Kidney (tissue), 14 donors: ENCODE data around the gene RABGGTA. TPM values are rescaled to one million over a fixed set of nuclear protein-coding genes. Genes with fewer than 3 reads are reported as not detected.
A peak's percentile ranks its signal among the peaks of the same experiment; 100 is the strongest.

Source experiments
- DNase-seq, 5 donors: peaks; one replicate each; pipeline ENCODE4 v3.0.0-alpha.2; 2013 to 2020
- FAIRE-seq: peaks from 2 replicates; lab custom pipeline; 2012; peaks lifted over from hg19 to GRCh38; lab: Jason Lieb, UNC
- H3K27ac ChIP-seq, 2 donors: one replicate each; pipeline ENCODE4 v1.7.0; 2013; ENCODE audit warnings: low read depth in 2 of 2, low read length in 2 of 2, inconsistent platforms in 1 of 2
- H3K27me3 ChIP-seq: one replicate; pipeline ENCODE4 v1.7.1; 2013; ENCODE audit warnings: low read length, inconsistent platforms; ENCODE audit not compliant: control insufficient read depth, insufficient read depth
- H3K36me3 ChIP-seq, 3 donors: one replicate each; pipeline versions ENCODE4 v1.7.0 to v1.7.1; 2013; ENCODE audit warnings: low read length in 3 of 3, control low read depth in 1 of 3, inconsistent platforms in 1 of 3; ENCODE audit not compliant: insufficient read depth in 3 of 3, control insufficient read depth in 2 of 3
- H3K4me1 ChIP-seq, 3 donors: one replicate each; pipeline versions ENCODE4 v1.7.0 to v1.7.1; 2013; ENCODE audit warnings: low read length in 3 of 3, inconsistent platforms in 1 of 3, low read depth in 1 of 3; ENCODE audit not compliant: control insufficient read depth in 2 of 3, insufficient read depth in 2 of 3
- H3K4me3 ChIP-seq, 3 donors: one replicate each; pipeline versions ENCODE4 v1.7.0 to v1.8.1; 2013; ENCODE audit warnings: low read length in 3 of 3, control low read depth in 1 of 3, inconsistent platforms in 1 of 3
- H3K9ac ChIP-seq, 3 donors: one replicate each; pipeline versions ENCODE4 v1.7.0 to v1.7.1; 2013; ENCODE audit warnings: low read length in 3 of 3, control low read depth in 1 of 3, inconsistent platforms in 1 of 3
- H3K9me3 ChIP-seq, 3 donors: one replicate each; pipeline versions ENCODE4 v1.7.0 to v1.7.1; 2013; ENCODE audit warnings: low read length in 3 of 3, control low read depth in 1 of 3, inconsistent platforms in 1 of 3; ENCODE audit not compliant: control insufficient read depth in 2 of 3, insufficient read depth in 1 of 3
- intact Hi-C: fragments of 100-400 bp; cut with DNase I; formaldehyde crosslinking; loops from one replicate; pipeline ENCODE4 v1.11.1; 2022
- polyA plus RNA-seq: library from polyadenylated mRNA; stranded (reverse); fragments of 350-450 nt; fragmentation: Illumina TruSeq; extraction: RNeasy Lipid Tissue Mini Kit (QIAGEN cat#74804); gene quantifications from one replicate; pipeline ENCODE4 v1.2.3, GENCODE V29; 2014; ENCODE audit warnings: low read depth, low replicate concordance; ENCODE audit not compliant: insufficient read depth
- total RNA-seq: library from RNA; stranded (reverse); fragmentation: NEBNext Ultra II Directional; extraction: Animal tissue kit (Norgen Biotek cat#: 25700); gene quantifications from one replicate; pipeline ENCODE4 v1.2.1, GENCODE V29; 2021
- TF ChIP-seq, protein P1 (sequence below): IDR thresholded peaks from 3 replicates; pipeline ENCODE4 v1.5.1; 2012; ENCODE audit warnings: mild to moderate bottlenecking, moderate library complexity, borderline replicate concordance; ENCODE audit not compliant: insufficient read depth; ENCODE audit errors: extremely low read depth
- donor health status: control.
- donor health status: control.
- donor health status: control.
- donor health status: control.
- donor health status: control.
- donor health status: DM: yes; HTN: yes; CAD: no.
- donor health status: Normal renal cell carcinoma (clear cell type).

The RABGGTA gene
- total and polyA plus RNA-seq, 2 donors from 2014 or later = 25.8 to 33.9 TPM

DNA sequence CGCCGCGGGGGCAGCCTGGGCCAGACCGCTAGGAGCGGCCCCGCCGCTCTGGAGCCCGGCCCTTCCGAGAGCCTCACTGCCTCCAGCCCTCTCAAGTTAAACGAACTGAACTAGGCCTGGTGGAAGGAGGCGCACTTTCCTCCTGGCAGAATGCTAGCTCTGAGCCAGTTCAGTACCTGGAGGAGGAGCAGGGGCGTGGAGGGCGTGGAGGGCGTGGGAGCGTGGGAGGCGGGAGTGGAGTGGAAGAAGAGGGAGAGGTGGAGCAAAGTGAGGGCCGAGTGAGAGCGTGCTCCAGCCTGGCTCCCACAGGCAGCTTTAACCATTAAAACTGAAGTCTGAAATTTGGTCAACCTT is 45.2 kb upstream of the RABGGTA start:
- peak in 2 of 5 donors; percentile 23 to 69 for DNase-seq
- intact Hi-C loops = no loop called here
- Histone ChIP-seq H3K27ac (no peak overlapping the region), H3K27me3 (peaks cover 9% of the 10 kb centered on the region), H3K4me1 (peaks cover 0 to 20% (median 16%) of the 10 kb centered on the region in 3 donors), H3K36me3 (no peaks in the 10 kb centered on the region), H3K4me3 (no peak overlapping the region), H3K9me3 (no peaks in the 10 kb centered on the region), H3K9ac (no peak overlapping the region)
- TF ChIP-seq, protein P1, sequence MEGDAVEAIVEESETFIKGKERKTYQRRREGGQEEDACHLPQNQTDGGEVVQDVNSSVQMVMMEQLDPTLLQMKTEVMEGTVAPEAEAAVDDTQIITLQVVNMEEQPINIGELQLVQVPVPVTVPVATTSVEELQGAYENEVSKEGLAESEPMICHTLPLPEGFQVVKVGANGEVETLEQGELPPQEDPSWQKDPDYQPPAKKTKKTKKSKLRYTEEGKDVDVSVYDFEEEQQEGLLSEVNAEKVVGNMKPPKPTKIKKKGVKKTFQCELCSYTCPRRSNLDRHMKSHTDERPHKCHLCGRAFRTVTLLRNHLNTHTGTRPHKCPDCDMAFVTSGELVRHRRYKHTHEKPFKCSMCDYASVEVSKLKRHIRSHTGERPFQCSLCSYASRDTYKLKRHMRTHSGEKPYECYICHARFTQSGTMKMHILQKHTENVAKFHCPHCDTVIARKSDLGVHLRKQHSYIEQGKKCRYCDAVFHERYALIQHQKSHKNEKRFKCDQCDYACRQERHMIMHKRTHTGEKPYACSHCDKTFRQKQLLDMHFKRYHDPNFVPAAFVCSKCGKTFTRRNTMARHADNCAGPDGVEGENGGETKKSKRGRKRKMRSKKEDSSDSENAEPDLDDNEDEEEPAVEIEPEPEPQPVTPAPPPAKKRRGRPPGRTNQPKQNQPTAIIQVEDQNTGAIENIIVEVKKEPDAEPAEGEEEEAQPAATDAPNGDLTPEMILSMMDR = no peak
- FAIRE-seq = no peak

GRCh38 chr14:24315807-24316596 is 44.6 kb upstream of the RABGGTA start:
- intact Hi-C loops = no loop called here
- H3K9ac ChIP-seq = no peak overlapping the region
- peak in 4 of 5 donors; percentile 28 to 89 (median 48) for DNase-seq
- TF ChIP-seq, protein P1 = peak; percentile 27
- no peaks in the 10 kb centered on the region for H3K9me3 ChIP-seq
- H3K36me3 ChIP-seq = no peaks in the 10 kb centered on the region
- peaks cover 9% of the 10 kb centered on the region for H3K27me3 ChIP-seq
- H3K4me1 ChIP-seq = peaks cover 0 to 20% (median 16%) of the 10 kb centered on the region in 3 donors
- no peak overlapping the region for H3K4me3 ChIP-seq
- no peak for FAIRE-seq
- H3K27ac ChIP-seq = peak overlapping the region; percentile 53 to 57

GRCh38 chr14:24315243-24315806 is 43.9 kb upstream of the RABGGTA start:
- Histone ChIP-seq H3K9me3 (no peaks in the 10 kb centered on the region), H3K27me3 (peaks cover 9% of the 10 kb centered on the region), H3K4me1 (peaks cover 0 to 25% (median 20%) of the 10 kb centered on the region in 3 donors), H3K4me3 (no peak overlapping the region), H3K9ac (no peak overlapping the region), H3K36me3 (no peaks in the 10 kb centered on the region), H3K27ac (peak overlapping the region; percentile 53 to 57)
- no peak for DNase-seq
- intact Hi-C loops = no loop called here
- TF ChIP-seq, protein P1 = no peak
- FAIRE-seq = no peak
